ENCODE measurements around the gene ACOD1. TPM values are rescaled to one million over a fixed set of nuclear protein-coding genes. Genes with fewer than 3 reads are reported as not detected.

ACOD1 gene
- total RNA-seq, 1 donor from 2014 or later = not detected

GRCh38 chr13:76976929-76977328, 28.6 kb downstream of the ACOD1 start:
- H3K27me3 Mint-ChIP-seq (ENCODE audit: unreplicated experiment) = peaks cover 67% of the 10 kb centered on the region
- no peaks in the 10 kb centered on the region for H3K36me3 Mint-ChIP-seq (ENCODE audit: unreplicated experiment)
- no peak overlapping the region for H3K4me3 Mint-ChIP-seq (ENCODE audit: unreplicated experiment)
- H3K27ac Mint-ChIP-seq (ENCODE audit: unreplicated experiment) = no peak overlapping the region
- peaks cover 6% of the 10 kb centered on the region for H3K4me1 Mint-ChIP-seq (ENCODE audit: unreplicated experiment)
- no peak for TF ChIP-seq CTCF (IDR thresholded peaks at IDR 0.05)
- no peak for DNase-seq (ENCODE audit: extremely low spot score, unreplicated experiment)
- no peaks in the 10 kb centered on the region for H3K9me3 Mint-ChIP-seq (ENCODE audit: unreplicated experiment)

- Mint-ChIP-seq H3K36me3 (ENCODE audit: unreplicated experiment) (no peaks in the 10 kb centered on the region), H3K4me1 (ENCODE audit: unreplicated experiment) (peaks cover 3% of the 10 kb centered on the region), H3K27me3 (ENCODE audit: unreplicated experiment) (peaks cover 51% of the 10 kb centered on the region), H3K4me3 (ENCODE audit: unreplicated experiment) (peak overlapping the region; percentile 54), H3K27ac (ENCODE audit: unreplicated experiment) (no peak overlapping the region), H3K9me3 (ENCODE audit: unreplicated experiment) (no peaks in the 10 kb centered on the region)
- peak; percentile 94 for DNase-seq (ENCODE audit: extremely low spot score, unreplicated experiment)
- TF ChIP-seq CTCF (IDR thresholded peaks at IDR 0.05) = peak; percentile 99
Observed at GRCh38 chr13:76980075-76980718, 31.9 kb downstream of the ACOD1 start.

GRCh38 chr13:76982061-76982460, 33.8 kb downstream of the ACOD1 start:
- TF ChIP-seq CTCF (IDR thresholded peaks at IDR 0.05) = no peak
- Mint-ChIP-seq H3K4me1 (ENCODE audit: unreplicated experiment) (peaks cover 3% of the 10 kb centered on the region), H3K27ac (ENCODE audit: unreplicated experiment) (no peak overlapping the region), H3K9me3 (ENCODE audit: unreplicated experiment) (no peaks in the 10 kb centered on the region), H3K4me3 (ENCODE audit: unreplicated experiment) (no peak overlapping the region), H3K36me3 (ENCODE audit: unreplicated experiment) (no peaks in the 10 kb centered on the region), H3K27me3 (ENCODE audit: unreplicated experiment) (peaks cover 64% of the 10 kb centered on the region)
- DNase-seq (ENCODE audit: extremely low spot score, unreplicated experiment) = no peak

- no peaks in the 10 kb centered on the region for H3K36me3 Mint-ChIP-seq (ENCODE audit: unreplicated experiment)
- no peak overlapping the region for H3K4me3 Mint-ChIP-seq (ENCODE audit: unreplicated experiment)
- peaks cover 60% of the 10 kb centered on the region for H3K27me3 Mint-ChIP-seq (ENCODE audit: unreplicated experiment)
- no peaks in the 10 kb centered on the region for H3K9me3 Mint-ChIP-seq (ENCODE audit: unreplicated experiment)
- TF ChIP-seq CTCF (IDR thresholded peaks at IDR 0.05) = no peak
- no peak overlapping the region for H3K27ac Mint-ChIP-seq (ENCODE audit: unreplicated experiment)
- H3K4me1 Mint-ChIP-seq (ENCODE audit: unreplicated experiment) = peaks cover 3% of the 10 kb centered on the region
- no peak for DNase-seq (ENCODE audit: extremely low spot score, unreplicated experiment)
Observed at GRCh38 chr13:76983676-76984075, 35.4 kb downstream of the ACOD1 start.

- TF ChIP-seq CTCF (IDR thresholded peaks at IDR 0.05) = no peak
- Mint-ChIP-seq H3K27me3 (ENCODE audit: unreplicated experiment) (peaks cover 12% of the 10 kb centered on the region), H3K4me3 (ENCODE audit: unreplicated experiment) (peak overlapping the region; percentile 93), H3K9me3 (ENCODE audit: unreplicated experiment) (no peaks in the 10 kb centered on the region), H3K4me1 (ENCODE audit: unreplicated experiment) (peaks cover 25% of the 10 kb centered on the region), H3K27ac (ENCODE audit: unreplicated experiment) (peak overlapping the region; percentile 94), H3K36me3 (ENCODE audit: unreplicated experiment) (peaks cover 5% of the 10 kb centered on the region)
- DNase-seq (ENCODE audit: extremely low spot score, unreplicated experiment) = no peak
Observed at GRCh38 chr13:76991432-76991795, 43.1 kb downstream of the ACOD1 start.
